Testis (tissue), 3 donors: ENCODE data around the gene HTR3B. TPM values are rescaled to one million over a fixed set of nuclear protein-coding genes. Genes with fewer than 3 reads are reported as not detected.

Source experiments
- DNase-seq: peaks from one replicate; pipeline ENCODE4 v3.0.0-alpha.2; 2019
- H3K27ac ChIP-seq, 2 donors: fragments of 200-600 bp; sonication (generic); one replicate each; pipeline ENCODE4 v1.5.1; 2019
- H3K27me3 ChIP-seq: fragments of 200-600 bp; sonication (generic); one replicate; pipeline ENCODE4 v1.5.1; 2019
- H3K36me3 ChIP-seq: fragments of 200-600 bp; sonication (generic); one replicate; pipeline ENCODE4 v1.5.1; 2017; ENCODE audit warnings: low read depth; ENCODE audit errors: missing control alignments
- H3K4me1 ChIP-seq: fragments of 200-600 bp; sonication (generic); one replicate; pipeline ENCODE4 v1.5.1; 2019
- H3K4me3 ChIP-seq, 2 donors: fragments of 200-600 bp; sonication (generic); one replicate each; pipeline ENCODE4 v1.5.1; 2017 to 2019
- H3K9me3 ChIP-seq: fragments of 200-600 bp; sonication (generic); one replicate; pipeline ENCODE4 v1.5.1; 2017
- POLR2A ChIP-seq: fragments of 450-650 bp; IDR thresholded peaks from one replicate; pipeline ENCODE4 v1.6.1; 2017; ENCODE audit warnings: antibody characterized with exemption, mild to moderate bottlenecking, moderate library complexity
- WGBS, 2 donors: methylation state at CpG; one replicate each; pipeline ENCODE4 v1.1.5; 2018; 5-methylcytosine and 5-hydroxymethylcytosine counted together
- intact Hi-C: fragments of 100-400 bp; cut with DNase I; formaldehyde crosslinking; loops from one replicate; pipeline ENCODE4 v1.15.1; 2023; ENCODE audit warnings: low total_unique reads
- polyA plus RNA-seq: library from polyadenylated mRNA; stranded (reverse); fragments of 350-450 nt; fragmentation: Illumina TruSeq; extraction: RNeasy Lipid Tissue Mini Kit (QIAGEN cat#74804); gene quantifications from one replicate; pipeline ENCODE4 v1.2.3, GENCODE V29; 2014; ENCODE audit warnings: low read depth, low replicate concordance; ENCODE audit not compliant: insufficient read depth
- total RNA-seq, 2 donors: library from RNA; depleted of rRNA; stranded (reverse); fragments of >200 nt; gene quantifications; one replicate each; pipeline ENCODE4 v1.2.3, GENCODE V29; 2016
- TF ChIP-seq, protein P1 (sequence below), 3 experiments: fragments of 450-650 bp in 2 of 3; fragments of 200-600 bp in 1 of 3; sonication (generic) in 1 of 3; IDR thresholded peaks; one replicate each; pipeline ENCODE4 v1.5.1; 2016 to 2019; ENCODE audit warnings: antibody characterized with exemption in 3 of 3, mild to moderate bottlenecking in 2 of 3, moderate library complexity in 1 of 3

HTR3B gene
- total and polyA plus RNA-seq, 3 donors from 2014 or later, result 1.1 to 2.9 (median 1.7) TPM

DNA sequence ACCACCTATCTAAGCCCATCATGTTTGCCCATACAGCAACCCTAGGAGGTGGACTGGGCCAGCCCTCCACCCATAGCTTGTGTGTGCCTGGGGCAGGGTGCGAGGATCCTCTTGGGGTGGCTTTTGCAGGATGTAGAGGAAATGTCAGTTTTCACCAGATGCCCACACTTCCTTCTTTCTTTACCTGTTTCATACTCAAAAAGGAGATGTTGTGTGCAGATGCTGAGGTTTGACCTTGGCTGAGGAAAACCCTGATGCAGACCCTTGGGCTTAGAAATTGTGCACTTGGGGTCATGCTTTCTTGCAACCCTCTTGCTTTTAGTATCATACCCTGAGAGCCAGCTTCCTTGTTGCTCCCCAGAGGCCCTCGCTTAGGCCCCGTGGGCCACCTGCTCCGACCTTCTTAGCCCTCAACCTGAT lies 72.5 kb downstream of the HTR3B start:
- Histone ChIP-seq H3K4me3 (no peak overlapping the region), H3K4me1 (no peaks in the 10 kb centered on the region), H3K36me3 (no peaks in the 10 kb centered on the region), H3K9me3 (no peaks in the 10 kb centered on the region), H3K27me3 (no peaks in the 10 kb centered on the region), H3K27ac (no peak overlapping the region)
- 84 to 93% methylated on average over 4 of the region's 4 CpGs for WGBS, 2 donors
- no peak for DNase-seq
- TF ChIP-seq, protein P1, sequence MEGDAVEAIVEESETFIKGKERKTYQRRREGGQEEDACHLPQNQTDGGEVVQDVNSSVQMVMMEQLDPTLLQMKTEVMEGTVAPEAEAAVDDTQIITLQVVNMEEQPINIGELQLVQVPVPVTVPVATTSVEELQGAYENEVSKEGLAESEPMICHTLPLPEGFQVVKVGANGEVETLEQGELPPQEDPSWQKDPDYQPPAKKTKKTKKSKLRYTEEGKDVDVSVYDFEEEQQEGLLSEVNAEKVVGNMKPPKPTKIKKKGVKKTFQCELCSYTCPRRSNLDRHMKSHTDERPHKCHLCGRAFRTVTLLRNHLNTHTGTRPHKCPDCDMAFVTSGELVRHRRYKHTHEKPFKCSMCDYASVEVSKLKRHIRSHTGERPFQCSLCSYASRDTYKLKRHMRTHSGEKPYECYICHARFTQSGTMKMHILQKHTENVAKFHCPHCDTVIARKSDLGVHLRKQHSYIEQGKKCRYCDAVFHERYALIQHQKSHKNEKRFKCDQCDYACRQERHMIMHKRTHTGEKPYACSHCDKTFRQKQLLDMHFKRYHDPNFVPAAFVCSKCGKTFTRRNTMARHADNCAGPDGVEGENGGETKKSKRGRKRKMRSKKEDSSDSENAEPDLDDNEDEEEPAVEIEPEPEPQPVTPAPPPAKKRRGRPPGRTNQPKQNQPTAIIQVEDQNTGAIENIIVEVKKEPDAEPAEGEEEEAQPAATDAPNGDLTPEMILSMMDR (IDR thresholded peaks at IDR 0.05), result no peak
- TF ChIP-seq POLR2A, result no peak
- intact Hi-C loops, result no loop called here

DNA sequence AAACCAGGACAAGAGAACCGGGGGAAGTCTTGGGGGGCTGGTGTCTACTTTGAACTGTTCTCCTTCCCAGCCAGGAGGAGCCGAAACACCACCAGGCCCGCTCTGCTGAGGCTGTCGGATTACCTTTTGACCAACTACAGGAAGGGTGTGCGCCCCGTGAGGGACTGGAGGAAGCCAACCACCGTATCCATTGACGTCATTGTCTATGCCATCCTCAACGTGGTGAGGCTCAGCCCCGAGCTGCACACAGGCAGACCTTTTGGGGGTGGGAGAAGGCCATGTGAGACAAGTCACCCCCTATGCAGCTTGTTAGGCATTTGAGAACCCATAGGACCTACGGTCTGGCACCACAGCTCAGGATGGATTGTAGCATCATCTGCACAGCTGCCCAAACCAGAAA lies 73.1 kb downstream of the HTR3B start:
- H3K27me3 ChIP-seq, result no peaks in the 10 kb centered on the region
- intact Hi-C loops, result no loop called here

DNA sequence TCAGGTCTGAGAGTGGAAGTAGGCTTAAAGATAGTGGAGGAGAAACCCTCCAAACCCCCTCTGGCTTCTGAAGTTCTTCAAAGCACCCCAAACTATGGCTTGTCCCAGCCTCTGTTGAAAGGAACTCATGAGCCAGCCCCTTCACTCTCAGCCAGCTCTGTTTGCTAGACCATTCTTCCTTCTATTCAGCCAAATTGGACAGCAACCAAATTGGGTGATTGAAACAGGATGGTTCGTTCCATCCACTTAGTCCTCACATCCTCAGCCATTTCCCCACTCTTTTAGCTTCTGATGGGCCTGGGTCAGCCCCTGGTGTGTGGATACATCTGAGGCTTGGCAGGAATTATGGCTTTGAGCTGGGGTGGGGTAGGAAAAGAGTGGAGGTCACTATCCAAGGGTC lies 74.8 kb downstream of the HTR3B start:
- no peaks in the 10 kb centered on the region for H3K27me3 ChIP-seq
- TF ChIP-seq POLR2A, result no peak
- TF ChIP-seq, protein P1 (IDR thresholded peaks at IDR 0.05), result no peak
- no peak overlapping the region for H3K4me3 ChIP-seq
- H3K9me3 ChIP-seq, result no peaks in the 10 kb centered on the region
- H3K27ac ChIP-seq, result no peak overlapping the region
- no peak for DNase-seq
- no peaks in the 10 kb centered on the region for H3K4me1 ChIP-seq
- H3K36me3 ChIP-seq, result no peaks in the 10 kb centered on the region
- 63 to 75% methylated on average over 1 of the region's 1 CpG for WGBS, 2 donors
- intact Hi-C loops, result no loop called here

More for the DNA sequence above, 73.1 kb downstream of the HTR3B start:
- no peak for TF ChIP-seq POLR2A
- TF ChIP-seq, protein P1 (IDR thresholded peaks at IDR 0.05), result no peak
- Histone ChIP-seq H3K27ac (no peak overlapping the region), H3K9me3 (no peaks in the 10 kb centered on the region), H3K4me1 (no peaks in the 10 kb centered on the region), H3K36me3 (no peaks in the 10 kb centered on the region), H3K4me3 (no peak overlapping the region)
- DNase-seq, result no peak
- WGBS, 2 donors, result 92 to 93% methylated on average over 10 to 11 of the region's 11 CpGs

DNA sequence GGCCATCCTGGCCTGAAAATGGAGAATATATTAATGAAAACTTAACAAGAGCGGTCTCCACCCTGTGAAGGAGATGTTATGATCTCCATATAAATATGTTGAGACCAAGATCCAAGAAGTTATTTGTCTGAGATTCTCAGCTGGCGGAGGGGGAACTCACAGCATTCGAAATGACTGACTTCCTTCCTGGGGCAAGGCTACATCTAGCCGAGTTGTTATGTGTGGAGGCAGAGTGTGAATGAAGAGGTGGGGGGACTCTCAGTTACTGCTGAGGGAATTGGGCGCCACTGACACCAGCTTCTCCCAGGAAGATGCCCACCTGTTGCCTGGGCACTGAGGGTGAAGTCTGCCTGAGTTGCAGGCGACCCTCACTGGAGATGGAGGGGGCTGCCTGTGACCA lies 76.2 kb downstream of the HTR3B start:
- 69 to 75% methylated on average over 6 of the region's 6 CpGs for WGBS, 2 donors
- Histone ChIP-seq H3K27ac (no peak overlapping the region), H3K4me3 (no peak overlapping the region), H3K9me3 (no peaks in the 10 kb centered on the region), H3K27me3 (no peaks in the 10 kb centered on the region), H3K36me3 (no peaks in the 10 kb centered on the region), H3K4me1 (no peaks in the 10 kb centered on the region)
- intact Hi-C loops, result loop anchor here (10.0 kb wide), 1 partner anchor 774 kb away; no protein-coding TSS in a partner anchor
- TF ChIP-seq, protein P1 (IDR thresholded peaks at IDR 0.05), result no peak
- TF ChIP-seq POLR2A, result no peak
- no peak for DNase-seq

DNA sequence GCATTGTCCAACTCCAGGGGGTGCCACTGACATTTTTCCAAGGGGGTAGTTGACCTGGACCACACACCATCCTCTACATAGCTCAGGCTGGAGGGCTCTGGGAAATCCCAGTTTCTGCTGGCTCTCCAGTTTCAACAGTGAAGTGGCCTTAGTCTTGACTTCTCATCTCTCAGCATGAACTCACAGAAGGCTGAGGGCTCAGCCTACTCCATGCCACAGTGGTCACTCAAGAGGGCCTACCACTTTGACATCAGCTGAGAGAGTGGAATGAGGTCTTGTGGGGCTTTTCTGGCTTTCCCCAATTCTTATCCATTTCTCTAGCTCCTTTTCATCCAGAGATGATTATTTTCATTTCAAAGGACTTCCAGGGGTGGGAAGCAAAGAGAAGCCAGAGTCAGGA lies 77.7 kb downstream of the HTR3B start:
- H3K36me3 ChIP-seq, result no peaks in the 10 kb centered on the region
- H3K4me3 ChIP-seq, result no peak overlapping the region
- DNase-seq, result no peak
- no peaks in the 10 kb centered on the region for H3K27me3 ChIP-seq
- TF ChIP-seq, protein P1 (IDR thresholded peaks at IDR 0.05), result no peak
- TF ChIP-seq POLR2A, result no peak
- H3K9me3 ChIP-seq, result no peaks in the 10 kb centered on the region
- no peaks in the 10 kb centered on the region for H3K4me1 ChIP-seq
- no peak overlapping the region for H3K27ac ChIP-seq
- intact Hi-C loops, result loop anchor here (10.0 kb wide), 1 partner anchor 772 kb away; no protein-coding TSS in a partner anchor
